ENCODE data around the gene AAGAB.

DNA sequence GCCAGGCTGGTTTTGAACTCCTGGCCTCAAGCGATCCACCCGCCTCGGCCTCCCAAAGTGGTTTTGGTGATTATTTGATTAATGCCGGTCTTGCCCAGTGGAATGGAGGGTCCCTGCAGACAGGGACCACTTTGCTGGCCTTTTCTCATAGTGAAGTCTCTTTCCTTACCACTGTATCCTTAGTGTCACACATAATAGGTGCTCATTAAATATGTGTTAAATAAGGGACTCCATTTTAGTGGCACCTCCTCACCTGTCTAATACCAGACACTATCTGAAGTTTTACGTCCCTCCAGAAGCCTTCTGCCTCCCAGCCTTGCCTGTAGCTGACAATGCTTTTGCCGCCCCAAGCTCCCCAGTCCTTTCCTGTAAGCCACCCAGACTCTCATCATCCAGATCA, 91.3 kb downstream of the AAGAB start:
- TF ChIP-seq, protein P1, sequence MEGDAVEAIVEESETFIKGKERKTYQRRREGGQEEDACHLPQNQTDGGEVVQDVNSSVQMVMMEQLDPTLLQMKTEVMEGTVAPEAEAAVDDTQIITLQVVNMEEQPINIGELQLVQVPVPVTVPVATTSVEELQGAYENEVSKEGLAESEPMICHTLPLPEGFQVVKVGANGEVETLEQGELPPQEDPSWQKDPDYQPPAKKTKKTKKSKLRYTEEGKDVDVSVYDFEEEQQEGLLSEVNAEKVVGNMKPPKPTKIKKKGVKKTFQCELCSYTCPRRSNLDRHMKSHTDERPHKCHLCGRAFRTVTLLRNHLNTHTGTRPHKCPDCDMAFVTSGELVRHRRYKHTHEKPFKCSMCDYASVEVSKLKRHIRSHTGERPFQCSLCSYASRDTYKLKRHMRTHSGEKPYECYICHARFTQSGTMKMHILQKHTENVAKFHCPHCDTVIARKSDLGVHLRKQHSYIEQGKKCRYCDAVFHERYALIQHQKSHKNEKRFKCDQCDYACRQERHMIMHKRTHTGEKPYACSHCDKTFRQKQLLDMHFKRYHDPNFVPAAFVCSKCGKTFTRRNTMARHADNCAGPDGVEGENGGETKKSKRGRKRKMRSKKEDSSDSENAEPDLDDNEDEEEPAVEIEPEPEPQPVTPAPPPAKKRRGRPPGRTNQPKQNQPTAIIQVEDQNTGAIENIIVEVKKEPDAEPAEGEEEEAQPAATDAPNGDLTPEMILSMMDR (conservative IDR thresholded peaks at IDR 0.05 in 1 of 2, IDR thresholded peaks at IDR 0.05 in 1 of 2; ENCODE audit: low read depth in 1 of 2, low read length in 2 of 2) = no peak
- no peak for TF ChIP-seq EZH2 (IDR thresholded peaks at IDR 0.05; ENCODE audit: low read length, missing control alignments)

All from fibroblast of lung (primary cell).